Neural cell (in vitro differentiated cells): Measurements from ENCODE around the gene LY6G6D. TPM values are rescaled to one million over a fixed set of nuclear protein-coding genes. Genes with fewer than 3 reads are reported as not detected.

Experiments used
- H2AFZ ChIP-seq: fragments of 200-600, 300-800 bp; sonication (generic), shearing (Covaris generic); 2 replicates; pipeline ENCODE4 v1.6.0; 2014; ENCODE audit warnings: low read depth, mild to moderate bottlenecking, antibody characterized with exemption, low read length, moderate library complexity
- H3F3A ChIP-seq: fragments of 200-600 bp; shearing (Covaris generic); 2 replicates; pipeline ENCODE4 v1.6.1; 2016; ENCODE audit warnings: mild to moderate bottlenecking, moderate library complexity, mixed read lengths, antibody characterized with exemption, low read length; ENCODE audit not compliant: insufficient read depth, poor library complexity, severe bottlenecking
- H3K27ac ChIP-seq: fragments of 200-600, 300-800 bp; sonication (generic), shearing (Covaris generic); 2 replicates; pipeline ENCODE4 v1.5.1; 2014; ENCODE audit warnings: mild to moderate bottlenecking, low read length, moderate library complexity
- H3K27me3 ChIP-seq: fragments of 300-800, 200-600 bp; sonication (generic), shearing (Covaris generic); 2 replicates; pipeline ENCODE4 v1.6.0; 2014; ENCODE audit warnings: mild to moderate bottlenecking, low read depth, low read length, moderate library complexity; ENCODE audit not compliant: insufficient read depth
- H3K36me3 ChIP-seq: fragments of 300-800, 200-600 bp; sonication (generic), shearing (Covaris generic); 2 replicates; pipeline ENCODE4 v1.5.1; 2014; ENCODE audit warnings: mild to moderate bottlenecking, antibody characterized with exemption, low read length, moderate library complexity; ENCODE audit not compliant: insufficient read depth
- H3K4me2 ChIP-seq: fragments of 300-800, 200-600 bp; sonication (generic), shearing (Covaris generic); 2 replicates; pipeline ENCODE4 v1.6.0; 2014; ENCODE audit warnings: mild to moderate bottlenecking, low read length
- H3K4me3 ChIP-seq: fragments of 300-800, 200-600 bp; sonication (generic), shearing (Covaris generic); 2 replicates; pipeline ENCODE4 v1.5.1; 2014; ENCODE audit warnings: mild to moderate bottlenecking, low read length, moderate library complexity
- H3K79me2 ChIP-seq: fragments of 200-600 bp; shearing (Covaris generic); replicated peaks from 2 replicates; pipeline ENCODE4 v1.6.0; 2014; ENCODE audit warnings: mild to moderate bottlenecking, low read length, moderate library complexity; ENCODE audit not compliant: insufficient read depth
- H3K9ac ChIP-seq: fragments of 300-800, 200-600 bp; sonication (generic), shearing (Covaris generic); 2 replicates; pipeline ENCODE4 v1.6.1; 2016; ENCODE audit warnings: mild to moderate bottlenecking, low read length, mixed read lengths
- H3K9me2 ChIP-seq: fragments of 200-600 bp; shearing (Covaris generic); 2 replicates; pipeline ENCODE4 v1.6.1; 2016; ENCODE audit warnings: mild to moderate bottlenecking, low read length, mixed read lengths; ENCODE audit not compliant: insufficient read depth
- H3K9me3 ChIP-seq: fragments of 200-600, 300-800 bp; sonication (generic), shearing (Covaris generic); 2 replicates; pipeline ENCODE4 v1.6.1; 2016; ENCODE audit warnings: mild to moderate bottlenecking, mixed run types, low read length, moderate library complexity, mixed read lengths
- H4K20me1 ChIP-seq: fragments of 200-600 bp; shearing (Covaris generic); 2 replicates; pipeline ENCODE4 v1.6.1; 2016; ENCODE audit warnings: mild to moderate bottlenecking, mixed run types; ENCODE audit not compliant: insufficient read depth
- EP300 ChIP-seq: fragments of 450-650 bp; conservative IDR thresholded peaks from 2 replicates; pipeline ENCODE4 v1.6.1; 2014; ENCODE audit warnings: antibody characterized with exemption, mild to moderate bottlenecking, moderate library complexity; ENCODE audit not compliant: poor library complexity, severe bottlenecking
- EZH2 ChIP-seq: fragments of 200-600, 300-800 bp; shearing (Covaris generic), sonication (generic); IDR thresholded peaks from 2 replicates; pipeline ENCODE4 v1.6.1; 2014; ENCODE audit warnings: antibody characterized with exemption, low read length, borderline replicate concordance, mild to moderate bottlenecking; ENCODE audit not compliant: insufficient read depth, poor library complexity, severe bottlenecking
- MXI1 ChIP-seq: fragments of 450-650 bp; conservative IDR thresholded peaks from 2 replicates; pipeline ENCODE4 v1.6.1; 2014; ENCODE audit warnings: antibody characterized with exemption, mild to moderate bottlenecking; ENCODE audit not compliant: poor library complexity, severe bottlenecking
- POLR2AphosphoS5 ChIP-seq: IDR thresholded peaks from 2 replicates; pipeline ENCODE4 v1.6.1; 2012
- RAD21 ChIP-seq: fragments of 450-650 bp; conservative IDR thresholded peaks from 2 replicates; pipeline ENCODE4 v1.6.1; 2014; ENCODE audit warnings: antibody characterized with exemption, mild to moderate bottlenecking, moderate library complexity
- SMC3 ChIP-seq: fragments of 450-650 bp; conservative IDR thresholded peaks from 2 replicates; pipeline ENCODE4 v1.6.1; 2014; ENCODE audit warnings: antibody characterized with exemption, mild to moderate bottlenecking, moderate library complexity; ENCODE audit not compliant: poor library complexity
- TAF1 ChIP-seq: IDR thresholded peaks from 2 replicates; pipeline ENCODE4 v1.6.1; 2012; ENCODE audit warnings: low read depth
- polyA plus RNA-seq: library from polyadenylated mRNA; depleted of rRNA; stranded (reverse); fragments of >200 nt; gene quantifications from 2 replicates; pipeline ENCODE4 v1.2.3, GENCODE V29; 2014
- TF ChIP-seq, protein P1 (sequence below): fragments of 450-650 bp; IDR thresholded peaks from 2 replicates; pipeline ENCODE4 v1.5.1; 2014; ENCODE audit warnings: antibody characterized with exemption, mild to moderate bottlenecking, moderate library complexity; ENCODE audit not compliant: poor library complexity, severe bottlenecking
- TF ChIP-seq, protein P2 (sequence below): IDR thresholded peaks from 2 replicates; pipeline ENCODE4 v1.6.1; 2012; ENCODE audit warnings: borderline replicate concordance

The LY6G6D gene
- polyA plus RNA-seq, 1 donor from 2014 or later = not detected

DNA sequence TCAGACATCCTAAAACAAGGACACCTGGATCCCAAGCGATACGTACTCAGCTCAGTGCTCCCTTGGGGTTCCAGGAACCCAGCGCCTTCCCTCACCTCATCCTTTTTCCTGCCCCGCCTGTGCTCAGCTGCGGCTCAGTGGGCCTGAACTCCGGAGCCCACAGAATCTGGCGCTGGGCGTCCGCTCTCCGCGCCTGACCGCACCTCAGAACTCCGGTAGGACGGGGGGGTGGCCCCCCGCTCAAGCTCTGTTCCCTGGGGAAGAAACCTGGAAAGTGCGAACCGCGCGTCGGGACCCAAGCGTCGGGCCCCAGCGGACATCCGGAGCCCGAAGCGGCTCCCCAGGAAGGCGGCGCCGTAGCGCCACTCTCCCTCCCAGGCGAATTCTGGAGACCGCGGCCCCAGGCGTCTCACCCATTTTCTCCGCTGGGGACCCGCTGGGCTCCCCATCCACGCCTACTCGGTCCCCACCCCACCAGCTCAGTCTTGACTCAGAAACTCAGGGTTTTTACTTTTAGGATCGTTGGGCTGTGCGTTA is 33.9 kb upstream of the LY6G6D start:
- H3K9me2 ChIP-seq = no peaks in the 10 kb centered on the region
- no peak for TF ChIP-seq MXI1
- TF ChIP-seq RAD21 = no peak
- no peak overlapping the region for H3K4me2 ChIP-seq
- H3K27ac ChIP-seq = no peak overlapping the region
- H3K4me3 ChIP-seq = peak overlapping the region; percentile 46
- H3K36me3 ChIP-seq = peaks cover 4% of the 10 kb centered on the region
- H3K27me3 ChIP-seq = no peaks in the 10 kb centered on the region
- H4K20me1 ChIP-seq = no peaks in the 10 kb centered on the region
- no peak overlapping the region for H2AFZ ChIP-seq
- no peaks in the 10 kb centered on the region for H3K9me3 ChIP-seq
- peak overlapping the region; percentile 34 for H3K9ac ChIP-seq
- no peaks in the 10 kb centered on the region for H3F3A ChIP-seq
- H3K79me2 ChIP-seq = no peaks in the 10 kb centered on the region

DNA sequence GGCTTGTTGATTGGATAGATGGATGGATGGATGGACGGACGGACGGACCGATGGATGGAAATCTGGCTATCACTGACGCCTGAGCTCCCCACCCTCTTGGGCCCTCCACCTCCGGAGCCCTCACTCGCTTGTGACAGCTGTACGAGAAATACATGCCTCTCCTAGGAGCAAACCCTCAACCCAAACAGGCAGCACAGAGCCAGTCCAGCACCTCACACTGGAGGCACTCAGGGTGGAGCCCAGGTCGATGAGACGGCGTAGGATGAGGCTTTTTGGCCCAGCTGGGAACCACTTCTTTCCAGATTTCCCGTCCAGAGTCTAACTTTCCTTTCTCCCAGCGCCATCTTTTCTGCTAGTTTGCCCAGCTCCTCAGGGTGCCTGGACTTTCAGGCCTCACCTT is 31.6 kb upstream of the LY6G6D start:
- Histone ChIP-seq H3K27me3 (no peaks in the 10 kb centered on the region), H3K27ac (peak overlapping the region; percentile 53), H4K20me1 (no peaks in the 10 kb centered on the region), H2AFZ (no peak overlapping the region), H3K4me3 (peak overlapping the region; percentile 34), H3K4me2 (no peak overlapping the region), H3K36me3 (peaks cover 4% of the 10 kb centered on the region), H3K79me2 (no peaks in the 10 kb centered on the region), H3K9me3 (no peaks in the 10 kb centered on the region), H3K9ac (peak overlapping the region; percentile 46), H3K9me2 (no peaks in the 10 kb centered on the region), H3F3A (no peaks in the 10 kb centered on the region)
- TF ChIP-seq EZH2 (no peak), RAD21 (no peak), TAF1 (no peak), SMC3 (no peak), EP300 (no peak), MXI1 (no peak), POLR2AphosphoS5 (no peak)
- TF ChIP-seq, protein P1, sequence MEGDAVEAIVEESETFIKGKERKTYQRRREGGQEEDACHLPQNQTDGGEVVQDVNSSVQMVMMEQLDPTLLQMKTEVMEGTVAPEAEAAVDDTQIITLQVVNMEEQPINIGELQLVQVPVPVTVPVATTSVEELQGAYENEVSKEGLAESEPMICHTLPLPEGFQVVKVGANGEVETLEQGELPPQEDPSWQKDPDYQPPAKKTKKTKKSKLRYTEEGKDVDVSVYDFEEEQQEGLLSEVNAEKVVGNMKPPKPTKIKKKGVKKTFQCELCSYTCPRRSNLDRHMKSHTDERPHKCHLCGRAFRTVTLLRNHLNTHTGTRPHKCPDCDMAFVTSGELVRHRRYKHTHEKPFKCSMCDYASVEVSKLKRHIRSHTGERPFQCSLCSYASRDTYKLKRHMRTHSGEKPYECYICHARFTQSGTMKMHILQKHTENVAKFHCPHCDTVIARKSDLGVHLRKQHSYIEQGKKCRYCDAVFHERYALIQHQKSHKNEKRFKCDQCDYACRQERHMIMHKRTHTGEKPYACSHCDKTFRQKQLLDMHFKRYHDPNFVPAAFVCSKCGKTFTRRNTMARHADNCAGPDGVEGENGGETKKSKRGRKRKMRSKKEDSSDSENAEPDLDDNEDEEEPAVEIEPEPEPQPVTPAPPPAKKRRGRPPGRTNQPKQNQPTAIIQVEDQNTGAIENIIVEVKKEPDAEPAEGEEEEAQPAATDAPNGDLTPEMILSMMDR = no peak
- TF ChIP-seq, protein P2, sequence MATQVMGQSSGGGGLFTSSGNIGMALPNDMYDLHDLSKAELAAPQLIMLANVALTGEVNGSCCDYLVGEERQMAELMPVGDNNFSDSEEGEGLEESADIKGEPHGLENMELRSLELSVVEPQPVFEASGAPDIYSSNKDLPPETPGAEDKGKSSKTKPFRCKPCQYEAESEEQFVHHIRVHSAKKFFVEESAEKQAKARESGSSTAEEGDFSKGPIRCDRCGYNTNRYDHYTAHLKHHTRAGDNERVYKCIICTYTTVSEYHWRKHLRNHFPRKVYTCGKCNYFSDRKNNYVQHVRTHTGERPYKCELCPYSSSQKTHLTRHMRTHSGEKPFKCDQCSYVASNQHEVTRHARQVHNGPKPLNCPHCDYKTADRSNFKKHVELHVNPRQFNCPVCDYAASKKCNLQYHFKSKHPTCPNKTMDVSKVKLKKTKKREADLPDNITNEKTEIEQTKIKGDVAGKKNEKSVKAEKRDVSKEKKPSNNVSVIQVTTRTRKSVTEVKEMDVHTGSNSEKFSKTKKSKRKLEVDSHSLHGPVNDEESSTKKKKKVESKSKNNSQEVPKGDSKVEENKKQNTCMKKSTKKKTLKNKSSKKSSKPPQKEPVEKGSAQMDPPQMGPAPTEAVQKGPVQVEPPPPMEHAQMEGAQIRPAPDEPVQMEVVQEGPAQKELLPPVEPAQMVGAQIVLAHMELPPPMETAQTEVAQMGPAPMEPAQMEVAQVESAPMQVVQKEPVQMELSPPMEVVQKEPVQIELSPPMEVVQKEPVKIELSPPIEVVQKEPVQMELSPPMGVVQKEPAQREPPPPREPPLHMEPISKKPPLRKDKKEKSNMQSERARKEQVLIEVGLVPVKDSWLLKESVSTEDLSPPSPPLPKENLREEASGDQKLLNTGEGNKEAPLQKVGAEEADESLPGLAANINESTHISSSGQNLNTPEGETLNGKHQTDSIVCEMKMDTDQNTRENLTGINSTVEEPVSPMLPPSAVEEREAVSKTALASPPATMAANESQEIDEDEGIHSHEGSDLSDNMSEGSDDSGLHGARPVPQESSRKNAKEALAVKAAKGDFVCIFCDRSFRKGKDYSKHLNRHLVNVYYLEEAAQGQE = no peak

DNA sequence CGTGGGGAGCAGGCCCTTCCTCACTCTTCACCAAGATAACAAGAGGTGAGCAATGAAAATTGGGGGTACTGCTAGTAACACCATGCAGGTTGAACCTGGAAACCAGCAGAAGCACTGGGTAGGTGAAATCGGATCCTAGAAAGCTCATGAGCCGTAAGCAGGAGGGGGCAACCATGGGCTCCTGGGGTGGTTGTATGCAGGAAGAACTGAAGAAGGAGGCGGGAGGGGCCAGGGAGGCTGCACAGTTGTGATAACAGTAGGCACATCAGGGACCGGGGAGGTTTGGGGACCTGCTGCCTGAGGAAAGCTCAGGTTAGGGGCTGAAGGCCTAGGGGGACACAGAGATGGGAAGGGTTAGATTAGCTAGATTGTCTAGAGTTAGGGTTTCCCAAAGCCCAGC is 28.7 kb upstream of the LY6G6D start:
- Histone ChIP-seq H2AFZ (no peak overlapping the region), H3K27ac (no peak overlapping the region), H3K36me3 (peaks cover 4% of the 10 kb centered on the region), H3K4me3 (no peak overlapping the region), H3K9ac (no peak overlapping the region), H3K9me2 (no peaks in the 10 kb centered on the region), H4K20me1 (no peaks in the 10 kb centered on the region), H3K79me2 (no peaks in the 10 kb centered on the region), H3K4me2 (no peak overlapping the region), H3F3A (no peaks in the 10 kb centered on the region), H3K9me3 (no peaks in the 10 kb centered on the region), H3K27me3 (no peaks in the 10 kb centered on the region)
- TF ChIP-seq EZH2 = no peak
- TF ChIP-seq MXI1 = no peak
- TF ChIP-seq TAF1 = no peak
- TF ChIP-seq, protein P1 = no peak
- no peak for TF ChIP-seq SMC3
- no peak for TF ChIP-seq POLR2AphosphoS5
- TF ChIP-seq, protein P2 = no peak
- TF ChIP-seq EP300 = no peak
- TF ChIP-seq RAD21 = no peak
